Measurements from ENCODE around the gene POR. TPM values are rescaled to one million over a fixed set of nuclear protein-coding genes. Genes with fewer than 3 reads are reported as not detected.

POR gene
- total and polyA plus RNA-seq, 2 of the 13 experiments (the other 11 are each of a cell fraction or from before 2014, with no cell fraction given), result 145 to 266 TPM

DNA sequence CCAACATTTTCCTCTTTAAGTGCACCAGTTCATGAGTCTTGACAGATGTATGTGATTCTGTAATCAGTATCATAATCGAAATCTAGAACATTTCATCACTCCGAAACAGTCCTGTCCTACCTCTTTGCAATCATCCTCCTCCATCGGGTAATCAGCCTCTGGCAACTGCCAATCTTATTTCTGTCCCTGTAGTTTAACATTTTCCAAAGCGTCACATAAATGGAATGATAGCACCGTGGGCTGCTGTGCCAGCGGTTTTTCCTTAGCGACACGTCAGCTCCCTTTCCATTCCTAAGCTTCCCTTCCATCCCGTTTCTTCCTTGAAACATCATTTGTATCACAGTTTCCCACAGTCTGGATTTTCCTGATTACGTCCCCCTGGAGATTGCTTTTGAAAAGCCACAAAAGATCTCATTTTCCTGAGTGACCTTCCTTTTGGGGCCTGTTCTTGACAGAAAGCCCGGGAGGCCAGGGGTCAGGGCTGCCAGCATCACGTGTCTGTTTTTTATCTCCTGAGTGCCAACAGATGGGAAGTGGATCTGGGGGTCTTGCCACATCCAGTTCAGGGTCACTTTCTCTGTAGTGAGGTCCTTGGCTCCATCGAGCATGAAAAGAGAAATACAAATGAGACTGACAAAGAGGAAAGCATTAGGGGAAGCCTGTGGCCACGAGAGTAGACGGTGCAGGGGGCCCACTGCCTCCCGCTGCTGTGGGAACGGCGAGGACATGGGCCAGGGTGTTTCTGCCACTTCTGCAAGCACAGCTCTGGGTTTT is 47.8 kb downstream of the POR start (continued):
- TF ChIP-seq, protein P1, sequence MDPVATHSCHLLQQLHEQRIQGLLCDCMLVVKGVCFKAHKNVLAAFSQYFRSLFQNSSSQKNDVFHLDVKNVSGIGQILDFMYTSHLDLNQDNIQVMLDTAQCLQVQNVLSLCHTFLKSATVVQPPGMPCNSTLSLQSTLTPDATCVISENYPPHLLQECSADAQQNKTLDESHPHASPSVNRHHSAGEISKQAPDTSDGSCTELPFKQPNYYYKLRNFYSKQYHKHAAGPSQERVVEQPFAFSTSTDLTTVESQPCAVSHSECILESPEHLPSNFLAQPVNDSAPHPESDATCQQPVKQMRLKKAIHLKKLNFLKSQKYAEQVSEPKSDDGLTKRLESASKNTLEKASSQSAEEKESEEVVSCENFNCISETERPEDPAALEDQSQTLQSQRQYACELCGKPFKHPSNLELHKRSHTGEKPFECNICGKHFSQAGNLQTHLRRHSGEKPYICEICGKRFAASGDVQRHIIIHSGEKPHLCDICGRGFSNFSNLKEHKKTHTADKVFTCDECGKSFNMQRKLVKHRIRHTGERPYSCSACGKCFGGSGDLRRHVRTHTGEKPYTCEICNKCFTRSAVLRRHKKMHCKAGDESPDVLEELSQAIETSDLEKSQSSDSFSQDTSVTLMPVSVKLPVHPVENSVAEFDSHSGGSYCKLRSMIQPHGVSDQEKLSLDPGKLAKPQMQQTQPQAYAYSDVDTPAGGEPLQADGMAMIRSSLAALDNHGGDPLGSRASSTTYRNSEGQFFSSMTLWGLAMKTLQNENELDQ (CRISPR knock-in tag; IDR thresholded peaks at IDR 0.05; ENCODE audit: borderline replicate concordance), result no peak
- TF ChIP-seq, protein P2, sequence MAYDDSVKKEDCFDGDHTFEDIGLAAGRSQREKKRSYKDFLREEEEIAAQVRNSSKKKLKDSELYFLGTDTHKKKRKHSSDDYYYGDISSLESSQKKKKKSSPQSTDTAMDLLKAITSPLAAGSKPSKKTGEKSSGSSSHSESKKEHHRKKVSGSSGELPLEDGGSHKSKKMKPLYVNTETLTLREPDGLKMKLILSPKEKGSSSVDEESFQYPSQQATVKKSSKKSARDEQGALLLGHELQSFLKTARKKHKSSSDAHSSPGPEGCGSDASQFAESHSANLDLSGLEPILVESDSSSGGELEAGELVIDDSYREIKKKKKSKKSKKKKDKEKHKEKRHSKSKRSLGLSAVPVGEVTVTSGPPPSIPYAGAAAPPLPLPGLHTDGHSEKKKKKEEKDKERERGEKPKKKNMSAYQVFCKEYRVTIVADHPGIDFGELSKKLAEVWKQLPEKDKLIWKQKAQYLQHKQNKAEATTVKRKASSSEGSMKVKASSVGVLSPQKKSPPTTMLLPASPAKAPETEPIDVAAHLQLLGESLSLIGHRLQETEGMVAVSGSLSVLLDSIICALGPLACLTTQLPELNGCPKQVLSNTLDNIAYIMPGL (CRISPR knock-in tag; IDR thresholded peaks at IDR 0.05; ENCODE audit: borderline replicate concordance in 1 of 2, low read depth in 1 of 2), result no peak
- TF ChIP-seq ZNF367 (CRISPR knock-in tag; IDR thresholded peaks at IDR 0.05; ENCODE audit: borderline replicate concordance), result no peak
- no peak for TF ChIP-seq AGO2 (optimal IDR thresholded peaks at IDR 0.05; ENCODE audit: low read depth, low read length)
- TF ChIP-seq MEF2D (CRISPR knock-in tag; IDR thresholded peaks at IDR 0.05), result no peak
- 0 out of 2 replicates have a peak, but pooled peaks have one; percentile 37 for TF ChIP-seq ZNF230 (CRISPR knock-in tag; IDR thresholded peaks at IDR 0.05)
- peak; percentile 57; the same call in 1 of the 2 replicates for TF ChIP-seq ZNF556 (CRISPR knock-in tag; IDR thresholded peaks at IDR 0.05; ENCODE audit: borderline replicate concordance)
- TF ChIP-seq ZNF552 (CRISPR knock-in tag; IDR thresholded peaks at IDR 0.05; ENCODE audit: borderline replicate concordance), result no peak
- TF ChIP-seq, protein P3, sequence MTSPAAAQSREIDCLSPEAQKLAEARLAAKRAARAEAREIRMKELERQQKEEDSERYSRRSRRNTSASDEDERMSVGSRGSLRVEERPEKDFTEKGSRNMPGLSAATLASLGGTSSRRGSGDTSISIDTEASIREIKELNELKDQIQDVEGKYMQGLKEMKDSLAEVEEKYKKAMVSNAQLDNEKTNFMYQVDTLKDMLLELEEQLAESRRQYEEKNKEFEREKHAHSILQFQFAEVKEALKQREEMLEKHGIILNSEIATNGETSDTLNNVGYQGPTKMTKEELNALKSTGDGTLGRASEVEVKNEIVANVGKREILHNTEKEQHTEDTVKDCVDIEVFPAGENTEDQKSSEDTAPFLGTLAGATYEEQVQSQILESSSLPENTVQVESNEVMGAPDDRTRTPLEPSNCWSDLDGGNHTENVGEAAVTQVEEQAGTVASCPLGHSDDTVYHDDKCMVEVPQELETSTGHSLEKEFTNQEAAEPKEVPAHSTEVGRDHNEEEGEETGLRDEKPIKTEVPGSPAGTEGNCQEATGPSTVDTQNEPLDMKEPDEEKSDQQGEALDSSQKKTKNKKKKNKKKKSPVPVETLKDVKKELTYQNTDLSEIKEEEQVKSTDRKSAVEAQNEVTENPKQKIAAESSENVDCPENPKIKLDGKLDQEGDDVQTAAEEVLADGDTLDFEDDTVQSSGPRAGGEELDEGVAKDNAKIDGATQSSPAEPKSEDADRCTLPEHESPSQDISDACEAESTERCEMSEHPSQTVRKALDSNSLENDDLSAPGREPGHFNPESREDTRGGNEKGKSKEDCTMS (CRISPR knock-in tag; conservative IDR thresholded peaks at IDR 0.05), result no peak
- TF ChIP-seq ARID2 (CRISPR knock-in tag; IDR thresholded peaks at IDR 0.05; ENCODE audit: borderline replicate concordance), result no peak
- TF ChIP-seq, protein P4, sequence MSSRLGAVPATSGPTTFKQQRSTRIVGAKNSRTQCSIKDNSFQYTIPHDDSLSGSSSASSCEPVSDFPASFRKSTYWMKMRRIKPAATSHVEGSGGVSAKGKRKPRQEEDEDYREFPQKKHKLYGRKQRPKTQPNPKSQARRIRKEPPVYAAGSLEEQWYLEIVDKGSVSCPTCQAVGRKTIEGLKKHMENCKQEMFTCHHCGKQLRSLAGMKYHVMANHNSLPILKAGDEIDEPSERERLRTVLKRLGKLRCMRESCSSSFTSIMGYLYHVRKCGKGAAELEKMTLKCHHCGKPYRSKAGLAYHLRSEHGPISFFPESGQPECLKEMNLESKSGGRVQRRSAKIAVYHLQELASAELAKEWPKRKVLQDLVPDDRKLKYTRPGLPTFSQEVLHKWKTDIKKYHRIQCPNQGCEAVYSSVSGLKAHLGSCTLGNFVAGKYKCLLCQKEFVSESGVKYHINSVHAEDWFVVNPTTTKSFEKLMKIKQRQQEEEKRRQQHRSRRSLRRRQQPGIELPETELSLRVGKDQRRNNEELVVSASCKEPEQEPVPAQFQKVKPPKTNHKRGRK (CRISPR knock-in tag; IDR thresholded peaks at IDR 0.05), result no peak
- peak; percentile 72; the same call in 1 of the 2 replicates for TF ChIP-seq FOXJ3 (CRISPR knock-in tag; IDR thresholded peaks at IDR 0.05; ENCODE audit: borderline replicate concordance)
- TF ChIP-seq ZSCAN25 (CRISPR knock-in tag; IDR thresholded peaks at IDR 0.05), result no peak
- no peak for TF ChIP-seq ZBTB20 (CRISPR knock-in tag; IDR thresholded peaks at IDR 0.05; ENCODE audit: borderline replicate concordance, low read depth)
- TF ChIP-seq NPAS2 (CRISPR knock-in tag; IDR thresholded peaks at IDR 0.05; ENCODE audit: borderline replicate concordance), result no peak
- TF ChIP-seq, protein P5, sequence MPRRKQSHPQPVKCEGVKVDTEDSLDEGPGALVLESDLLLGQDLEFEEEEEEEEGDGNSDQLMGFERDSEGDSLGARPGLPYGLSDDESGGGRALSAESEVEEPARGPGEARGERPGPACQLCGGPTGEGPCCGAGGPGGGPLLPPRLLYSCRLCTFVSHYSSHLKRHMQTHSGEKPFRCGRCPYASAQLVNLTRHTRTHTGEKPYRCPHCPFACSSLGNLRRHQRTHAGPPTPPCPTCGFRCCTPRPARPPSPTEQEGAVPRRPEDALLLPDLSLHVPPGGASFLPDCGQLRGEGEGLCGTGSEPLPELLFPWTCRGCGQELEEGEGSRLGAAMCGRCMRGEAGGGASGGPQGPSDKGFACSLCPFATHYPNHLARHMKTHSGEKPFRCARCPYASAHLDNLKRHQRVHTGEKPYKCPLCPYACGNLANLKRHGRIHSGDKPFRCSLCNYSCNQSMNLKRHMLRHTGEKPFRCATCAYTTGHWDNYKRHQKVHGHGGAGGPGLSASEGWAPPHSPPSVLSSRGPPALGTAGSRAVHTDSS (CRISPR knock-in tag; conservative IDR thresholded peaks at IDR 0.05), result no peak
- TF ChIP-seq ZNF780A (CRISPR knock-in tag; IDR thresholded peaks at IDR 0.05), result no peak
